Neural cell (in vitro differentiated cells): ENCODE measurements around the gene FAS.

Experiments
- EP300 ChIP-seq: fragments of 450-650 bp; conservative IDR thresholded peaks from 2 replicates; pipeline ENCODE4 v1.6.1; 2014; ENCODE audit warnings: antibody characterized with exemption, mild to moderate bottlenecking, moderate library complexity; ENCODE audit not compliant: poor library complexity, severe bottlenecking
- MXI1 ChIP-seq: fragments of 450-650 bp; conservative IDR thresholded peaks from 2 replicates; pipeline ENCODE4 v1.6.1; 2014; ENCODE audit warnings: antibody characterized with exemption, mild to moderate bottlenecking; ENCODE audit not compliant: poor library complexity, severe bottlenecking
- POLR2AphosphoS5 ChIP-seq: IDR thresholded peaks from 2 replicates; pipeline ENCODE4 v1.6.1; 2012
- RAD21 ChIP-seq: fragments of 450-650 bp; conservative IDR thresholded peaks from 2 replicates; pipeline ENCODE4 v1.6.1; 2014; ENCODE audit warnings: antibody characterized with exemption, mild to moderate bottlenecking, moderate library complexity
- SMC3 ChIP-seq: fragments of 450-650 bp; conservative IDR thresholded peaks from 2 replicates; pipeline ENCODE4 v1.6.1; 2014; ENCODE audit warnings: antibody characterized with exemption, mild to moderate bottlenecking, moderate library complexity; ENCODE audit not compliant: poor library complexity
- TAF1 ChIP-seq: IDR thresholded peaks from 2 replicates; pipeline ENCODE4 v1.6.1; 2012; ENCODE audit warnings: low read depth
- TF ChIP-seq, protein P1 (sequence below): fragments of 450-650 bp; IDR thresholded peaks from 2 replicates; pipeline ENCODE4 v1.5.1; 2014; ENCODE audit warnings: antibody characterized with exemption, mild to moderate bottlenecking, moderate library complexity; ENCODE audit not compliant: poor library complexity, severe bottlenecking

DNA sequence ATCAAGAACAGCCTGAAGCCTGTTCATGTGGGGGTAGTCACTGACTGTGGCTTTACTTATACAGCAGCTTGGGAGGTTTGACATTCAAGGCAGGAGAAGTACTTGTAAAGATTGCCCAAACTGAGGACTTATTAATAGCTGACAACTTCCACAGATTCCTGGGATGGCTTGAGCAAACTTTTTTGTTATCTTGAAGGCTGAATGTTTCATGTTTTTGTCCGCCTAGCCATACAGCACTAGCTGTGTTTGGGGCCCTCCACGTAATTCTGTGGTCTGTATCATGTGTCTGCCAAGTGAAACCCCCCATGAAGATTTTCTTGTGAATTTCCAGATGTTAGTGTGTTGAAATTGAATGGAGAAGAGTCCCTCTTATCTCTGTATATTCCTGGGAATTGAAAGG is 38.6 kb downstream of the FAS start:
- TF ChIP-seq, protein P1, sequence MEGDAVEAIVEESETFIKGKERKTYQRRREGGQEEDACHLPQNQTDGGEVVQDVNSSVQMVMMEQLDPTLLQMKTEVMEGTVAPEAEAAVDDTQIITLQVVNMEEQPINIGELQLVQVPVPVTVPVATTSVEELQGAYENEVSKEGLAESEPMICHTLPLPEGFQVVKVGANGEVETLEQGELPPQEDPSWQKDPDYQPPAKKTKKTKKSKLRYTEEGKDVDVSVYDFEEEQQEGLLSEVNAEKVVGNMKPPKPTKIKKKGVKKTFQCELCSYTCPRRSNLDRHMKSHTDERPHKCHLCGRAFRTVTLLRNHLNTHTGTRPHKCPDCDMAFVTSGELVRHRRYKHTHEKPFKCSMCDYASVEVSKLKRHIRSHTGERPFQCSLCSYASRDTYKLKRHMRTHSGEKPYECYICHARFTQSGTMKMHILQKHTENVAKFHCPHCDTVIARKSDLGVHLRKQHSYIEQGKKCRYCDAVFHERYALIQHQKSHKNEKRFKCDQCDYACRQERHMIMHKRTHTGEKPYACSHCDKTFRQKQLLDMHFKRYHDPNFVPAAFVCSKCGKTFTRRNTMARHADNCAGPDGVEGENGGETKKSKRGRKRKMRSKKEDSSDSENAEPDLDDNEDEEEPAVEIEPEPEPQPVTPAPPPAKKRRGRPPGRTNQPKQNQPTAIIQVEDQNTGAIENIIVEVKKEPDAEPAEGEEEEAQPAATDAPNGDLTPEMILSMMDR, result no peak
- TF ChIP-seq RAD21 (no peak), MXI1 (no peak), EP300 (no peak), TAF1 (no peak), SMC3 (no peak), POLR2AphosphoS5 (no peak)
